ENCODE data around the gene KBTBD6. TPM values are rescaled to one million over a fixed set of nuclear protein-coding genes. Genes with fewer than 3 reads are reported as not detected.

The KBTBD6 gene
- total and polyA plus RNA-seq, 2 of the 8 experiments (the other 6 are each of a cell fraction or from before 2014, with no cell fraction given): 4.5 to 11.3 TPM

DNA sequence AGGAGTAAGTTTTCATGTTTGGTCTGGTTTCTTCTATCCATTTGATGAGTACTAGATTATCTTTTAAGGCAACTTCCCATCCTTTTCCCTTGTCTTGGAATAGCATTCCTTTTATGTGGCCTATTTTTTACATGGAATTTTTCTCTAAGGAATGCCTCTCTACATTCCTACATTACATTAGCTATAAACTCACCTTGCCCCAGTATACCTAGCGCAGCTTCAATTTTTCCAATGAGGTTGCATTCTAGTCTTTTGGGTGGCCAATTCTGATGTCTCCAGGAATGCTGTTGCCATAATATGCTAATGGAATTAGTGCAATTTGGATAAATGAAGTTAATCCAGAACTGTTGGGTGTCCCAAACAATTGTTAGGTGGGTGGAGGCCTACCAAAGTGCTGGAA lies 33.8 kb downstream of the KBTBD6 start:
- Histone ChIP-seq H4K5ac (ENCODE audit: insufficient read length, low read depth, low read length) (no peak overlapping the region), H4K91ac (replicated peaks; ENCODE audit: insufficient read length, low read length) (no peak overlapping the region), H3K14ac (ENCODE audit: insufficient read length) (no peak overlapping the region), H3K4ac (replicated peaks; ENCODE audit: insufficient read length, low read depth, low read length) (no peak overlapping the region), H3K56ac (replicated peaks; ENCODE audit: insufficient read length, low read depth, low read length) (no peak overlapping the region), H3K27me3 (replicated peaks in 1 of 4; ENCODE audit: control insufficient read depth in 3 of 4, extremely low read depth in 1 of 4, insufficient read depth in 3 of 4, low read length in 3 of 4) (no peaks in the 10 kb centered on the region), H3K79me1 (ENCODE audit: low read depth, low read length) (no peaks in the 10 kb centered on the region), H3K4me3 (ENCODE audit: extremely low read depth in 1 of 4, insufficient read depth in 2 of 4, low read depth in 3 of 4, low read length in 4 of 4) (no peak overlapping the region), H2AK5ac (ENCODE audit: low read depth, low read length) (no peak overlapping the region), H4K20me1 (replicated peaks in 1 of 2; ENCODE audit: control insufficient read depth in 1 of 2, insufficient read depth in 2 of 2, low read length in 2 of 2) (no peaks in the 10 kb centered on the region), H3K36me3 (ENCODE audit: control insufficient read depth in 2 of 4, insufficient read depth in 4 of 4, low read length in 3 of 4) (no peaks in the 10 kb centered on the region), H4K8ac (ENCODE audit: extremely low read depth, insufficient read depth, low read length) (no peak overlapping the region), H3K27ac (ENCODE audit: low read depth, low read length) (no peak overlapping the region), H3K23ac (ENCODE audit: insufficient read length) (no peak overlapping the region), H3K9me3 (ENCODE audit: insufficient read depth in 2 of 2, low read depth in 1 of 2, low read length in 1 of 2) (no peaks in the 10 kb centered on the region), H3K9ac (replicated peaks in 1 of 4; ENCODE audit: extremely low read depth in 1 of 4, low read depth in 3 of 4, low read length in 3 of 4) (no peak overlapping the region), H3K79me2 (ENCODE audit: control insufficient read depth in 1 of 2, insufficient read depth in 2 of 2, low read length in 2 of 2) (no peaks in the 10 kb centered on the region), H2BK12ac (ENCODE audit: low read depth, low read length) (no peak overlapping the region), H2BK5ac (ENCODE audit: low read depth, low read length) (no peak overlapping the region; the same call in 1 of the 2 replicates), H2BK120ac (replicated peaks; ENCODE audit: low read depth, low read length) (no peak overlapping the region), H2BK15ac (ENCODE audit: low read length) (no peak overlapping the region), H3K4me1 (replicated peaks in 1 of 4; ENCODE audit: control insufficient read depth in 3 of 4, insufficient read depth in 4 of 4, low read length in 3 of 4) (peaks cover 0 to 8% (median 1%) of the 10 kb centered on the region in 4 experiments; a peak in 1 of 7 replicates), H2BK20ac (ENCODE audit: low read length) (no peak overlapping the region), H3K4me2 (ENCODE audit: insufficient read depth in 1 of 2, low read depth in 2 of 2, low read length in 2 of 2) (no peak overlapping the region), H3K23me2 (ENCODE audit: low read depth, low read length) (no peaks in the 10 kb centered on the region), H3K18ac (ENCODE audit: extremely low read depth, low read length) (no peak overlapping the region), H2AFZ (ENCODE audit: low read length) (peak overlapping the region; percentile 17; the same call in 1 of the 2 replicates)
- DNase-seq (ENCODE audit: low read depth in 1 of 2, low spot score in 2 of 2) (no peak), FAIRE-seq (no peak)
- TF ChIP-seq ATF3 (IDR thresholded peaks at IDR 0.05; ENCODE audit: insufficient read depth, low read depth, low read length) (no peak), CHD1 (IDR thresholded peaks at IDR 0.05; ENCODE audit: low read depth, low read length) (no peak), HDAC6 (IDR thresholded peaks at IDR 0.05; ENCODE audit: low read depth, low read length) (no peak), POLR2A (IDR thresholded peaks at IDR 0.05; ENCODE audit: control extremely low read depth in 1 of 2, low read depth in 2 of 2, low read length in 2 of 2) (no peak), RNF2 (IDR thresholded peaks at IDR 0.05; ENCODE audit: borderline replicate concordance, low read depth, low read length, missing control alignments, poor library complexity, severe bottlenecking) (no peak), TCF12 (IDR thresholded peaks at IDR 0.05; ENCODE audit: low read depth, low read length) (no peak), YY1 (IDR thresholded peaks at IDR 0.05; ENCODE audit: low read depth, low read length) (no peak), TEAD4 (IDR thresholded peaks at IDR 0.05; ENCODE audit: low read depth, low read length) (no peak), ATF2 (IDR thresholded peaks at IDR 0.05; ENCODE audit: low read length) (no peak)
- 89% methylated on average over 1 of the region's 1 CpG; no CpG with 5 or more reads in 1 of the 2 experiments for WGBS, 2 experiments (ENCODE audit: extremely low coverage in 1 of 2, insufficient coverage in 1 of 2, insufficient read length in 1 of 2, insufficient replicate concordance in 2 of 2, low coverage in 1 of 2, low lambda C conversion rate in 2 of 2, missing lambda C conversion rate in 1 of 2)
- CTCF ChIA-PET (ENCODE audit: partially characterized antibody): interaction anchor here (1.2 to 3.2 kb wide), 2 partner anchors 12 to 44 kb away, joined by 6 to 8 read pairs; no protein-coding TSS in a partner anchor
- POLR2A ChIA-PET (ENCODE audit: partially characterized antibody): interaction anchor here (0.7 to 2.5 kb wide), 4 partner anchors 9 to 38 kb away, joined by 3 to 9 read pairs (median 3); partner anchors contain the start of gene WBP4

Data from H1 (cell line).